Hematopoietic multipotent progenitor cell treated with erythropoietin and hydrocortisone succinate and interleukin-3 and kit ligand, for 17 days (in vitro differentiated cells): ENCODE results near the gene ZKSCAN5.

Source experiments
- DNase-seq: peaks from one replicate; pipeline ENCODE4 v3.0.0-alpha.2; 2015; ENCODE audit warnings: low spot score

Gene ZKSCAN5

GRCh38 chr7:99504603-99505323, at the start of gene ZKSCAN5:
Gene ZKSCAN5, plus strand, starts transcription at chr7:99504662. Its CDS starts 1,383 bp downstream, at chr7:99506045.
- DNase-seq: peak; percentile 97

DNA sequence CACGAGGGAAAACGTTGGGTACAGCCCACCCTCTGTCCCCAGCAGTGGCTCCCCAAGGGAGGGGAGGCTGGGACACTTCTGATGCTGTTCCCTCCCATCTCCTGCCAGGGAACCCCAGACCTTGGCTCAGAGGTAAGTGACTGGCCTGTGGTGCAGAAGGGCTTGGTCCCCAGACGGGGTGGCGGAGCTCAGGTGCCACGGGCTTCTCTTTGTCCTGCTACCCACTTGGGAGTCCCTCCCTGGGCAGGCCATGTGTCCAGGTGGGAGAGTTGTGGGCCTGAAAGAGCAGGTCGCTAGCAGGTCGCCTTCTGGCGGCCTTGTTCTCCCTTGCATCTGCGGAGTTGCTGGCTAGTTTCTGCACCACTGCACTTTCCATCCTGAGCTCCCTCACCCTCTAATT, 48.6 kb upstream of the ZKSCAN5 start:
- DNase-seq: no peak

DNA sequence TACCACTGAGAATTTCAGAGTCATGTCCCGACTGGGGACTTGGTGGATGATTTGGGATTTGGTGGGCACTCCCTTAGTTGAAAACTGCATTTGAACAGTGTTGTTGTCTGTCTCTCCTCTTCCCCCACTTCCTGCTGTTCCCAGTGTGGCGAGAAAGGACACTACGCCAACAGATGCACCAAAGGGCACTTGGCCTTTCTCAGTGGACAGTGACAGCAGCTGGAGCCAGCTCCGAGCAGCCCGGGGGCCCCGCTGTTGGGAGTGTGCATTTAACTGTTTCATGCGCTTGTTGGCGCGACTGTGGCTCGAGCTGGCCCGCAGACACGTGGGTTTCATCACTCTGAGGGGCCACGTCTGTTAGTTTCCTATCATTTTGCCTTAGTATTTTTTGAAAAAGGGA, 48.2 kb upstream of the ZKSCAN5 start:
- DNase-seq: no peak

DNA sequence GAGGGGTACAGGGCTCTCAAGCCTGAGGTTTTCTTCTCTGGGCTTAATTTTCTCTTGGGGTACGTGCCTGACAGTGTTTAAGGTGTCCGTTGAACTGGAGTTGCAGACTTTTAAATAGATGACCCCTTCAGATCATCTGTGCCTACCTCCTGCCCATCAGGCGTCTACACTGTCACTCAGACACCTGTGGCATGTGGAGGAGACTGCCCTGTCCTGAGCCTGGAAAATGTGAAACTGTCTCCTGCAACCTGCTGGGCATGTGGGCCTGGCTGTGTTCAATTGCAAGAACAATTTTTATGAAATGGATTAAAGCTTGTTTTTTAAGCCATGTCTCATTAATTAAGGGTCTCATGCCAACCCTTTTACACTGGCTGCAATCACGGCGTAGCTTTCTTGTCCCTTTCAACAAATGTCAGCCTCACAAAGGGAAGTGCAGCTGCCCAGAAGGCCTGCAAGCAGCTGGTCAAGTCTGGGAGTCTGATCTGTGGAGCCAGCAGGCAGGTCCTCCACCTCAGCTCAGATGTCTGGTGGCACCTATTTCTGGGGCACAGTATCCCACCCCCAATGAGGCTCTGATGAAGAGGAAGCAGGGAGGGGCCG, 47.3 kb upstream of the ZKSCAN5 start:
- DNase-seq: no peak

- no peak for DNase-seq
Observed at GRCh38 chr7:99457650-99458493, 46.6 kb upstream of the ZKSCAN5 start.

DNA sequence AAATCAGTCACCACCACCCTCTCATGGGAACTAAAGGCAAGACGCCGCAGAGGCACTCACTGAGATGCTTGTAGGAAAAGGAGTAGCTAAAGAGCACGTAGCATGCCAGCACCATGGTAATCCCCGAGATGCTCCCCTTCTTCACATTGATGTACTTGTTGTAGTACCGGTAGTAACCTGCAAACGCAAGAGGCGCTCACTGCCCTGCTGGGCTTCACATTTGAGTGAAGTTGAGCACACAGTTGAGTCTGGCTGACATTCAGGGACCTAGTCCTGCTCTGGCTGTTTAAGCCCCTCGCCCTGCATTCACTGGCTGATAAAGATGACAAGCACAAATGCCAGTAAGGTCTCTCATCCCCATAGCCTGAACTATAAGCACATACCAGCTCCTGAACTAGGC, 45.4 kb upstream of the ZKSCAN5 start:
- DNase-seq: peak; percentile 18

GRCh38 chr7:99460651-99461050, 43.8 kb upstream of the ZKSCAN5 start:
- no peak for DNase-seq

DNA sequence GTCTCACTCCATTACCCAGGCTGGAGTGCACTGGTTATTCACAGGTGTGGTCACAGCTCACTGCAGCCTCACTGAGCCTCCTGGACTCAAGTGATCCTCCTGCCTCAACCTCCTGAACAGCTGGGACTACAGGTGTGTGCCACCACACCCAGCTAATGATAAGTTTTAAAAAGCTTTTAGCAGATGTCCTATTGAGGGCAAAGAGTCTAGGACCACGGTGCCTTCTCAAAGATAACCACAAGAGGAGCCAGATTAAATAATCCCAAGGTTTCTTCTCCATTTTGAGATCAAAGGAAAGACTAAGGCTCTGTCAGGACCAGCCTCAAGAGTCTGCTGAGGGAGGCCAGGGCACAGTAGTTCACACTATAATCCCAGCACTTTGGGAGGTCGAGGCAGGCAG, 43.2 kb upstream of the ZKSCAN5 start:
- DNase-seq: no peak

DNA sequence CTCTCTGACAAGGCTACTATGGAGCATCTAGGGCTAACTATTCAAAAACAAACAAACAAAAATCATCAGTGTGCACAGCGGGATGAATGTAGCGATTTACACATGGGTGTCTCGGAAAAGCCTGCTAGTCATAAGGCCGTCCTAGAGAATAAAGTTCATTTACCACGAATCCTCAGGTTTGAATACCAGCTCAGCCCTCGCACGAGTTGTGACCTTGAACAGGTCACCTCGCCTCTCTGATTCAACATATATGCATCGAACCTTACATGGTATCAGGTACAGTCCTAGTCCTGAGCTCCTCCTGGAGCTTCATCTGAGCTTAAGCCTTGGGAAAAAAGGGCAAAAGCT, 39.1 kb upstream of the ZKSCAN5 start:
- no peak for DNase-seq

GRCh38 chr7:99468336-99468918, 36.0 kb upstream of the ZKSCAN5 start:
- DNase-seq: no peak

DNA sequence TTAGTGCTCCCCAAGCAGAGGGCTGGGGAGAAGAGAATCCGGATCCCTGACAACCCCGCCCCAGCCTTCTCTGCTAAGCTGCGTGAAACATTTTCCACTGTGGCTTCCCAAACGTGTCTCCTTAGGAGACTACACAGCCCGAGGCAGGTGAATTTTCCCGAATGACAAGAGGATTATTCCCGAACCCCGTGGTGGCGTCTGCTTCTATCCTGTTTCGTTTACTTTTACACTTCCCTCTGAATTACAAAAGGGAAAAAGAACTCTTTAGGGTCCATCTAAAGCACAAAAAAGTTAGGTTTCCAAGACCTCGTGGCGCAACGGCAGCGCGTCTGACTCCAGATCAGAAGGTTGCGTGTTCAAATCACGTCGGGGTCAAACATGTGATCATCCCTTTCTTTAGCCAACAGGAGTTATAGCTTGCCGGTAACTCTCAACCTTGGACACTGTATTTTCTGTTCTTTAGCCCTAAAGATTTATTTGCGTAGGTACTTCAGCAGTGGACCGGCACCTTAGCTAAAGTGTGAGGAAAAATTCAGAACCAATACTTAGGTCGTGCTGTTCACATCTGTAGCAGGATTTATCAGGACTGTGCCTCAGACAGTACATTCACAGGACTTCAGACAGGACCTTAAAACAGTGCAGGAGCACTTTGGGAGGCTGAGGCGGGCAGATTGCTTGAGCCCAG, 34.9 kb upstream of the ZKSCAN5 start:
- no peak for DNase-seq

DNA sequence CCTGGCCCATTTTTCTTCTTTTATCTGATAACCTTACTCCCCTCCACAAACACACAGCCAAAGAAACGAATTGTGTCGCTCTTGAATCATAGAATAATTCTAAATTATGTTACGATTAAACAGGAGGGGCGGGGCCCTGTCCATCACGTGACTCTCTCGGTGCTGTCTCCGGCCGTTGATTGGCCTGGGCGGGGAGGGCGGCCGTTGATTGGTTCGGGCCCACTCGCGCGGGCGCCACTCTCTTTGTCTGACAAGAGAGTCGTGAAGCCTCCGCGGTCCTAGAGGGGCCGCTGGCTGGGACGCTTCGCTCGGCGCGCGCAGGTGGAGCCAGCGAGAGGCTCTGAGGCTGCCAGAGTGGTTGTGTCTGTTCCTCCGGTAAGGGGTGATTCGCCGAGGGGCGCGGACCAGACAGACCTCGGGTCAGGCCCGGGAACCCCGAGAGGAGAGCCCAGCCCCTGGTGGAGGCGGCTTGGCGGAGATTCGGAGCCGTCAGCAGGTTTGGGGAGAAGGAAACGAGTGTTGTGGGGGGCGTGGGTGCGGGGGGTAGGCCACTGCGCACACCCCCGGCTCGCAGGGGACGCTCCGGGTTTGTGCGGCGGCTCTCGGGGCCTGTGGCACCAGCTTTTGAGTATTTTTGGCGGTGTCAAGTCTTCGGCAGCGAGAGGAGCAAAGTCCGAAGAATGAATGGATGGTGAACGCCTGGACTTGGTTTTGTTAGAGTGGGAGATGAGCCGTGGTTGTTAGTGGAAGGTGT, 31.7 kb upstream of the ZKSCAN5 start, which contains the start of gene ZNF789:
Gene ZNF789, plus strand, starts transcription at position 330 of the 754 bp plus-strand sequence. CDS start 3,567 bp downstream, outside the sequence.
- peak; percentile 93 for DNase-seq

DNA sequence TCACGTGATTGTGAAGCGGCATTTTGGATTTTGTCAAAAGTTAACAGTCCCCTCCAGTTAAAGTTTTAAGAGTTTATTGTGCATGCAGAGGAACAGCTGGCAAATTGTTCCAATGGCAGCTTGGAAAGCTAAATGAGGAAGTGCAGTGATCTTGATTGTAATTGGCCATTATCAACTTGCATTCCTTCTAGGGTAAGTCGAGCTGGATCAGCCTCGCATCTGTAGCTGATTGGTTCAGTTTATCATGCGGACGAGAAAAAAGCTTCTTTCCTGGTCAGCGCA, 31.2 kb upstream of the ZKSCAN5 start:
- no peak for DNase-seq

GRCh38 chr7:99476107-99476506, 28.4 kb upstream of the ZKSCAN5 start:
- DNase-seq: no peak

- no peak for DNase-seq
Observed at GRCh38 chr7:99478464-99479440, 25.7 kb upstream of the ZKSCAN5 start.

DNA sequence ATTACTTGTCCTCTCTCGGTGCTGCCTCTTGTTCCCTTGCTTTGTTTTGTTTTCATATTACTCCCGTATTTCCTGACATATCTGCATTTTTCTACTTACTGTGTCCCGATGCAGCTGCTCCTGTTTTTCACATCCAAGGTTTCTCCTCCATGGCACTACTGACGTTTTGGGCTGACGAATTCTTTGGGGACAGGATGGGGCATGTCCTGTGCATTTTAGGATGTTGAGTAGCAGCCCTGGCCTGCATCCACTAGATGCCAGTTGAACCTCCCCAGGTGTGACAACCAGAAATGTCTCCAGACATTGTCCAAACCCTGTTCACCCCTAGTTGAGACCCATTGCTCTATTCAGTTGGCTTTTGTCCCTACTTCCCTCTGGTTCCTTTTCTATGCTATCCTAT, 19.4 kb upstream of the ZKSCAN5 start:
- no peak for DNase-seq

DNA sequence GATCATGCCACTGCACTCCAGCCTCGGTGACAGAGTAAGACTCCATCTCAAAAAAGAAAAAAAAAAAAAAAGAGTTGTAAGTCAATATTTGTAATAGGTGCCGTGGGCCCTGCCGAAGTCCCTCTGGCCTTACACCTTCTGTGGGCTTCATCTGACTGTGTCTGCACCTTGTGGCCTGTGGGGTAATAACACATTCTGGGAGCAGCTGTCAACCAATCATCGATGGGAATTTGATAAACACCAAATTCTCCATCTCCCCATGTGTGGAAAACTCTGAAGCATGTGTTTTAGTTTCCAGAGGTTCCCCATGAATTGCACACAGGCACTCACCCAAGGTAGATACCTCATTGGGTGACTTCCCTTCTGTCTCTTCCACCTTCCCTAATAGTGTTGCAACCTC, 15.2 kb upstream of the ZKSCAN5 start:
- no peak for DNase-seq

GRCh38 chr7:99490878-99491277, 13.6 kb upstream of the ZKSCAN5 start:
- DNase-seq: no peak

DNA sequence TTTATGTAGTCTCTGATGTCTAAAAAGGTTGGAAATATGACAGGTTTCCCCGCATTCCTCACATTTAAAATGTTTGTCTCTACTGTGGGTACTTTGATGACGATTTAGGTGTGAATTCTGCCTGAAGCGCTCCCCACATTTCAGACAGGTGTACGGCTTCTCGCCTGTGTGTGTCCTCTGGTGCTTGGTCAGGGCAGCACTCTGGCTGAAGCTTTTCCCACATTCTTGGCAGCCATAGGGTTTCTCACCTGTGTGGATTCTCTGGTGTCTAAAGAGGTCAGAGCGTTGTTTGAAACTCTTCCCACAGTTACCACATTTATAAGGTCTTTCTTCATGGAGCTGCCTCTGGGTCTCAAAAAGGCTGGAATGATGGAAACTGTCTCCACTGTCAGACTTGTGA, 10.6 kb upstream of the ZKSCAN5 start:
- DNase-seq: no peak
